OCI-LY1 (cell line): Measurements from ENCODE around the gene DOCK1.
"Not testable (repeated sequence)": the region's sequence is repeated elsewhere in the genome, so short reads cannot be mapped to it uniquely, and the experiment has no call there.

ENCODE experiments used
- H2AFZ ChIP-seq: fragments of 200-600 bp; sonication (generic), shearing (Covaris generic); 2 replicates; pipeline ENCODE4 v1.6.0; 2014; ENCODE audit warnings: antibody characterized with exemption, mild to moderate bottlenecking, low read length
- H3F3A ChIP-seq: fragments of 200-600 bp; sonication (generic), shearing (Covaris generic); 2 replicates; pipeline ENCODE4 v1.6.0; 2014; ENCODE audit warnings: mild to moderate bottlenecking, antibody characterized with exemption, low read length, moderate library complexity; ENCODE audit not compliant: insufficient read depth
- H3K27ac ChIP-seq: fragments of 200-600 bp; sonication (generic); 2 replicates; pipeline ENCODE4 v1.5.1; 2014; ENCODE audit warnings: low read length, mixed run types, mild to moderate bottlenecking, low read depth; ENCODE audit not compliant: poor library complexity, severe bottlenecking
- H3K27me3 ChIP-seq: fragments of 200-600 bp; sonication (generic); 2 replicates; pipeline ENCODE4 v1.6.0; 2014; ENCODE audit warnings: antibody characterized with exemption, mild to moderate bottlenecking, low read length, moderate library complexity; ENCODE audit not compliant: insufficient read depth
- H3K36me3 ChIP-seq: fragments of 200-600 bp; sonication (generic); 2 replicates; pipeline ENCODE4 v1.6.1; 2014; ENCODE audit warnings: mild to moderate bottlenecking, antibody characterized with exemption, low read length, moderate library complexity, mixed read lengths; ENCODE audit not compliant: insufficient read depth
- H3K4me1 ChIP-seq: fragments of 200-600 bp; sonication (generic); 2 replicates; pipeline ENCODE4 v1.5.1; 2014; ENCODE audit warnings: mild to moderate bottlenecking, low read length, moderate library complexity; ENCODE audit not compliant: insufficient read depth, severe bottlenecking
- H3K4me2 ChIP-seq: fragments of 200-600 bp; sonication (generic), shearing (Covaris generic); 2 replicates; pipeline ENCODE4 v1.6.1; 2014; ENCODE audit warnings: low read length
- H3K4me3 ChIP-seq: fragments of 200-600 bp; sonication (generic); 2 replicates; pipeline ENCODE4 v1.5.1; 2014; ENCODE audit warnings: low read length, low read depth, mild to moderate bottlenecking, mixed read lengths; ENCODE audit not compliant: poor library complexity, severe bottlenecking
- H3K79me2 ChIP-seq: fragments of 200-600 bp; shearing (Covaris generic); 2 replicates; pipeline ENCODE4 v1.6.1; 2016; ENCODE audit warnings: mixed run types, low read length, mixed read lengths; ENCODE audit not compliant: insufficient read depth
- H3K9ac ChIP-seq: fragments of 200-600 bp; sonication (generic), shearing (Covaris generic); 2 replicates; pipeline ENCODE4 v1.6.1; 2014; ENCODE audit warnings: mild to moderate bottlenecking, low read length, mixed read lengths
- H3K9me2 ChIP-seq: fragments of 200-600 bp; sonication (generic), shearing (Covaris generic); 2 replicates; pipeline ENCODE4 v1.6.1; 2014; ENCODE audit warnings: low read depth, mild to moderate bottlenecking, low read length, mixed read lengths
- H3K9me3 ChIP-seq: fragments of 200-600 bp; shearing (Covaris generic); 2 replicates; pipeline ENCODE4 v1.6.1; 2014; ENCODE audit warnings: low read length, mixed read lengths
- H4K20me1 ChIP-seq: fragments of 200-600 bp; sonication (generic), shearing (Covaris generic); 2 replicates; pipeline ENCODE4 v1.6.0; 2016; ENCODE audit warnings: mild to moderate bottlenecking, low read length; ENCODE audit not compliant: insufficient read depth
- EZH2 ChIP-seq: fragments of 200-600 bp; sonication (generic), shearing (Covaris generic); IDR thresholded peaks from 2 replicates; pipeline ENCODE4 v1.8.0; 2017; ENCODE audit warnings: borderline replicate concordance, mixed run types, mild to moderate bottlenecking, antibody characterized with exemption, low read length, moderate library complexity, mixed read lengths
- TF ChIP-seq, protein P1 (sequence below): fragments of 200-600 bp; sonication (generic), shearing (Covaris generic); IDR thresholded peaks from 2 replicates; pipeline ENCODE4 v1.5.1; 2017; ENCODE audit warnings: mild to moderate bottlenecking, antibody characterized with exemption, low read length, moderate library complexity, mixed read lengths

The DOCK1 gene

DNA sequence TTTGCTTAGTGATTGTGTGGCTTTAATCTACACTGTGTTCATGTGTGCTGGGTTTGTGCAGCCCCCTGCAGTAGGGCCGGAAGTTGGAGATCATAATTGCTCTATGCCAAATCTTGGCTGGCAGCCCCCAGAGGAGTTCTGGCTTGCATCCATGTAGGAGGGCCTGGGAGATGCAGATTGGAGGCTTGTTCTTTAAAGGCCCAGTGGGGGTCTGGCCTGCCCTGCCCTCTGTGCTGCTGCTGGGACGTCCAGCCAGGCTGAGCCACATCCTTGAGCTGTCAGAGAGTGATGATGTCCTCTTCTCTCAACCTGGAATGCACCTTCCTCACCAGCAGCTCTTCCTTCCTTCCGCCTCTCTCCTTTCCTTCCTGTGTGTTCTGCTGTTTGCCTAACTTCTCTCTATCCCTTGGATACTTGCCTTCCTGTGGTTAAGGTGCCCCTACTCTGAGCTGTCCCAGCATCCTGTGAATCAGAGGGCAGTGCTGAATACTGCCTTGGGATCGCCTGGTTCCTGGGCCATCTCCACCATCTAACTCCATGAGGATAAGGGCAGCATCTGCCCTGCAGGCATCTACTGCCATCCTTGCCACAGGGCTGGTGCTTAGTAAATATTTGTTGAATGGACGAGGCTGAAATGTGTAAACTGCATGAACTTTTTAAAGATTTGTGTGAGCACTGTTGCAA lies 30.2 kb downstream of the DOCK1 start:
- Histone ChIP-seq H3K9ac (no peak overlapping the region), H3K9me3 (no peaks in the 10 kb centered on the region), H3F3A (no peaks in the 10 kb centered on the region), H3K4me2 (no peak overlapping the region), H3K9me2 (no peaks in the 10 kb centered on the region), H3K27me3 (no peaks in the 10 kb centered on the region), H3K27ac (no peak overlapping the region), H3K79me2 (no peaks in the 10 kb centered on the region), H3K4me1 (no peaks in the 10 kb centered on the region), H3K36me3 (no peaks in the 10 kb centered on the region), H3K4me3 (no peak overlapping the region), H4K20me1 (no peaks in the 10 kb centered on the region), H2AFZ (no peak overlapping the region)
- TF ChIP-seq EZH2, result no peak

DNA sequence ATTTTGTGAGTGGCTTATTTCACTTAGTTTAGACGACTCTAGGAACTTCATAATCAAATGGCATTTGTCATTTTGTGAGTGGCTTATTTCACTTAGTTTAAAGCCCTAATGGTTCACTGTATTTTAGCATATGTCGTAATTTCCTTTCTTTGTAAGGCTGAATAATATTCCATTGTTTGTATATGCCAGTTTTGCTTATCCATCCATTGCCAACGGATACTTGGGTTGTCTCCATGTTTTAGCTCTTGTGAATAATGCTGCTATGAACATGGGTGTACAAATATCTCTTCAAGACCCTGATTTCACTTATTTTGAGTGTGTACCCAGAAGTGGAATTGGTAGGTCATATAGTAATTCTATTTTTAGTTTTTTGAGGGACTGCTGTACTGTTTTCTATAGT lies 31.8 kb downstream of the DOCK1 start:
- no peaks in the 10 kb centered on the region for H3K9me2 ChIP-seq
- no peak overlapping the region for H3K4me3 ChIP-seq
- no peaks in the 10 kb centered on the region for H3K79me2 ChIP-seq
- no peak for TF ChIP-seq EZH2
- TF ChIP-seq, protein P1, sequence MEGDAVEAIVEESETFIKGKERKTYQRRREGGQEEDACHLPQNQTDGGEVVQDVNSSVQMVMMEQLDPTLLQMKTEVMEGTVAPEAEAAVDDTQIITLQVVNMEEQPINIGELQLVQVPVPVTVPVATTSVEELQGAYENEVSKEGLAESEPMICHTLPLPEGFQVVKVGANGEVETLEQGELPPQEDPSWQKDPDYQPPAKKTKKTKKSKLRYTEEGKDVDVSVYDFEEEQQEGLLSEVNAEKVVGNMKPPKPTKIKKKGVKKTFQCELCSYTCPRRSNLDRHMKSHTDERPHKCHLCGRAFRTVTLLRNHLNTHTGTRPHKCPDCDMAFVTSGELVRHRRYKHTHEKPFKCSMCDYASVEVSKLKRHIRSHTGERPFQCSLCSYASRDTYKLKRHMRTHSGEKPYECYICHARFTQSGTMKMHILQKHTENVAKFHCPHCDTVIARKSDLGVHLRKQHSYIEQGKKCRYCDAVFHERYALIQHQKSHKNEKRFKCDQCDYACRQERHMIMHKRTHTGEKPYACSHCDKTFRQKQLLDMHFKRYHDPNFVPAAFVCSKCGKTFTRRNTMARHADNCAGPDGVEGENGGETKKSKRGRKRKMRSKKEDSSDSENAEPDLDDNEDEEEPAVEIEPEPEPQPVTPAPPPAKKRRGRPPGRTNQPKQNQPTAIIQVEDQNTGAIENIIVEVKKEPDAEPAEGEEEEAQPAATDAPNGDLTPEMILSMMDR, result no peak
- H3K27me3 ChIP-seq, result no peaks in the 10 kb centered on the region
- H4K20me1 ChIP-seq, result no peaks in the 10 kb centered on the region
- no peak overlapping the region for H3K4me2 ChIP-seq
- no peaks in the 10 kb centered on the region for H3F3A ChIP-seq
- H3K36me3 ChIP-seq, result no peaks in the 10 kb centered on the region
- no peak overlapping the region for H3K27ac ChIP-seq
- no peaks in the 10 kb centered on the region for H3K9me3 ChIP-seq
- no peaks in the 10 kb centered on the region for H3K4me1 ChIP-seq
- no peak overlapping the region for H2AFZ ChIP-seq
- H3K9ac ChIP-seq, result no peak overlapping the region

DNA sequence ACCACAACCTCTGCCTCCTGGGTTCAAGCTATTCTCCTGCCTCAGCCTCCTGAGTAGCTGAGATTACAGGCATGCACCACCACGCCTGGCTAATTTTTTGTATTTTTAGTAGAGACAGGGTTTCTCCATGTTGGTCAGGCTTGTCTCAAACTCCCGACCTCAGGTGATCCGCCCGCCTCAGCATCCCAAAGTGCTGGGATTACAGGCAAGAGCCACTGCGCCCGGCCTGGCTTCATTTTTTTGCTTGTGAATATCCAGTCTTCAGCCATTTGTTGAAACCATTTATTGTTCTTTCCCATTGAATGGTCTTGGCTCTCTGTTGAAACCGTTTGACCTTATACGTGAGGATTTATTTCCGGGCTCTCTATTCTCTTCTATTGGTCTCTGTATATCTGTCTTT lies 32.9 kb downstream of the DOCK1 start:
- not testable (repeated sequence) for H3K79me2 ChIP-seq, H3K9me2 ChIP-seq

GRCh38 chr10:126939706-126940105 lies 34.5 kb downstream of the DOCK1 start:
- no peaks in the 10 kb centered on the region for H3K9me2 ChIP-seq
- H3K27ac ChIP-seq, result no peak overlapping the region
- no peak overlapping the region for H3K4me3 ChIP-seq
- H3K4me1 ChIP-seq, result no peaks in the 10 kb centered on the region
- H3K9ac ChIP-seq, result no peak overlapping the region
- no peak overlapping the region for H2AFZ ChIP-seq
- no peaks in the 10 kb centered on the region for H4K20me1 ChIP-seq
- no peak for TF ChIP-seq EZH2
- TF ChIP-seq, protein P1, result no peak
- no peak overlapping the region for H3K4me2 ChIP-seq
- no peaks in the 10 kb centered on the region for H3K9me3 ChIP-seq
- H3K27me3 ChIP-seq, result no peaks in the 10 kb centered on the region
- H3K79me2 ChIP-seq, result no peaks in the 10 kb centered on the region
- H3F3A ChIP-seq, result no peaks in the 10 kb centered on the region
- no peaks in the 10 kb centered on the region for H3K36me3 ChIP-seq

More for the DNA sequence above, 32.9 kb downstream of the DOCK1 start:
- H3K4me1 ChIP-seq, H3K9ac ChIP-seq, H3K4me3 ChIP-seq, H3K27me3 ChIP-seq, H3K4me2 ChIP-seq, H3K36me3 ChIP-seq, H4K20me1 ChIP-seq, H3K27ac ChIP-seq, H2AFZ ChIP-seq, H3K9me3 ChIP-seq, H3F3A ChIP-seq: not testable (repeated sequence)
